Thyroid gland (tissue), 4 donors: ENCODE measurements around the gene FYN. TPM values are rescaled to one million over a fixed set of nuclear protein-coding genes. Genes with fewer than 3 reads are reported as not detected.

Source experiments
- DNase-seq, 2 donors: peaks; one replicate each; pipeline ENCODE4 v3.0.0-alpha.2; 2019
- H3K27ac ChIP-seq, 3 donors: fragments of 200-600 bp; sonication (generic); 1 replicate in 2 of 3; 2 replicates in 1 of 3; pipeline ENCODE4 v1.5.1; 2016 to 2019; ENCODE audit warnings: mild to moderate bottlenecking in 1 of 3, moderate library complexity in 1 of 3
- H3K27me3 ChIP-seq: fragments of 200-600 bp; sonication (generic); one replicate; pipeline ENCODE4 v1.5.1; 2019
- H3K36me3 ChIP-seq, 2 donors: fragments of 200-600 bp; sonication (generic); one replicate each; pipeline ENCODE4 v1.5.1; 2016 to 2019
- H3K4me1 ChIP-seq, 2 donors: fragments of 200-600 bp; sonication (generic); one replicate each; pipeline ENCODE4 v1.5.1; 2017 to 2019
- H3K4me3 ChIP-seq, 3 donors: fragments of 200-600 bp; sonication (generic); replicated peaks in 1 of 3; 1 replicate in 2 of 3; 2 replicates in 1 of 3; pipeline ENCODE4 v1.5.1; 2016; ENCODE audit warnings: mild to moderate bottlenecking in 1 of 3
- H3K9me3 ChIP-seq: fragments of 200-600 bp; sonication (generic); one replicate; pipeline ENCODE4 v1.5.1; 2017
- CTCF ChIP-seq, 6 experiments: fragments of 200-600 bp in 3 of 6; fragments of 450-650 bp in 3 of 6; sonication (generic) in 3 of 6; IDR thresholded peaks; one replicate each; pipeline ENCODE4 v1.5.1; 2016 to 2019; ENCODE audit warnings: antibody characterized with exemption in 6 of 6, mild to moderate bottlenecking in 2 of 6, inconsistent platforms in 1 of 6, moderate library complexity in 1 of 6
- POLR2A ChIP-seq, 2 donors: fragments of 450-650 bp; IDR thresholded peaks; one replicate each; pipeline ENCODE4 v1.6.1; 2017; ENCODE audit warnings: antibody characterized with exemption in 2 of 2, mild to moderate bottlenecking in 2 of 2, moderate library complexity in 1 of 2
- WGBS, 2 donors: methylation state at CpG; one replicate each; pipeline ENCODE4 v1.1.5; 2017; 5-methylcytosine and 5-hydroxymethylcytosine counted together
- intact Hi-C: fragments of 100-400 bp; cut with DNase I; formaldehyde crosslinking; loops from one replicate; pipeline ENCODE4 v1.15.1; 2023
- total RNA-seq, 4 donors: library from RNA; depleted of rRNA; stranded (reverse); fragments of >200 nt; gene quantifications; one replicate each; pipeline ENCODE4 v1.2.3, GENCODE V29; 2016

FYN gene
- total RNA-seq, 4 donors from 2014 or later: 67.0 to 206 (median 95.9) TPM

- H3K9me3 ChIP-seq: no peaks in the 10 kb centered on the region
- DNase-seq: peak in 1 of 2 donors; percentile 24
- peaks cover 9 to 45% of the 10 kb centered on the region in 2 donors for H3K4me1 ChIP-seq
- H3K27me3 ChIP-seq: no peaks in the 10 kb centered on the region
- H3K4me3 ChIP-seq: peak overlapping the region in 1 of 3 donors; percentile 8
- H3K27ac ChIP-seq: peak overlapping the region in 2 of 3 donors; percentile 22 to 58
- intact Hi-C loops: no loop called here
- WGBS, 2 donors: 86 to 92% methylated on average over 11 of the region's 11 CpGs
- no peaks in the 10 kb centered on the region for H3K36me3 ChIP-seq
- TF ChIP-seq CTCF (IDR thresholded peaks at IDR 0.05) (no peak), POLR2A (IDR thresholded peaks at IDR 0.05) (no peak)
Measured at GRCh38 chr6:111758608-111759329, 114.5 kb downstream of the FYN start.

GRCh38 chr6:111757342-111757741, 115.9 kb downstream of the FYN start:
- Histone ChIP-seq H3K4me1 (peaks cover 0 to 30% of the 10 kb centered on the region in 2 donors), H3K4me3 (no peak overlapping the region), H3K36me3 (no peaks in the 10 kb centered on the region), H3K27me3 (no peaks in the 10 kb centered on the region), H3K9me3 (no peaks in the 10 kb centered on the region), H3K27ac (peak overlapping the region in 1 of 3 donors; percentile 16)
- DNase-seq: no peak
- TF ChIP-seq POLR2A (IDR thresholded peaks at IDR 0.05) (no peak), CTCF (IDR thresholded peaks at IDR 0.05) (no peak)
- intact Hi-C loops: no loop called here
- WGBS, 2 donors: 78 to 88% methylated on average over 1 of the region's 1 CpG

- DNase-seq: no peak
- intact Hi-C loops: no loop called here
- Histone ChIP-seq H3K27me3 (no peaks in the 10 kb centered on the region), H3K4me3 (no peak overlapping the region), H3K4me1 (peaks cover 0 to 26% of the 10 kb centered on the region in 2 donors), H3K27ac (no peak overlapping the region), H3K9me3 (no peaks in the 10 kb centered on the region), H3K36me3 (no peaks in the 10 kb centered on the region)
- 80 to 86% methylated on average over 4 of the region's 4 CpGs for WGBS, 2 donors
- TF ChIP-seq POLR2A (IDR thresholded peaks at IDR 0.05) (no peak), CTCF (IDR thresholded peaks at IDR 0.05) (no peak)
Measured at GRCh38 chr6:111754423-111754822, 118.8 kb downstream of the FYN start.

GRCh38 chr6:111753573-111753972, 119.7 kb downstream of the FYN start:
- TF ChIP-seq CTCF (IDR thresholded peaks at IDR 0.05) (no peak), POLR2A (IDR thresholded peaks at IDR 0.05) (no peak)
- 83 to 92% methylated on average over 2 of the region's 2 CpGs for WGBS, 2 donors
- Histone ChIP-seq H3K4me3 (no peak overlapping the region), H3K9me3 (no peaks in the 10 kb centered on the region), H3K27ac (no peak overlapping the region), H3K36me3 (no peaks in the 10 kb centered on the region), H3K27me3 (no peaks in the 10 kb centered on the region), H3K4me1 (peaks cover 0 to 18% of the 10 kb centered on the region in 2 donors)
- intact Hi-C loops: no loop called here
- DNase-seq: no peak

- Histone ChIP-seq H3K27me3 (no peaks in the 10 kb centered on the region), H3K9me3 (no peaks in the 10 kb centered on the region), H3K4me3 (no peak overlapping the region), H3K27ac (no peak overlapping the region), H3K36me3 (no peaks in the 10 kb centered on the region), H3K4me1 (peaks cover 0 to 12% of the 10 kb centered on the region in 2 donors)
- intact Hi-C loops: no loop called here
- TF ChIP-seq CTCF (IDR thresholded peaks at IDR 0.05) (no peak), POLR2A (IDR thresholded peaks at IDR 0.05) (no peak)
- DNase-seq: no peak
Measured at GRCh38 chr6:111752476-111752875, 120.8 kb downstream of the FYN start.
